Stimulated activated CD8-positive, alpha-beta memory T cell treated with anti-CD3 and anti-CD28 coated beads, Interleukin-4, amount 100 ng/mL, for 48 hours (primary cell): ENCODE measurements around the gene CD4.
A peak's percentile ranks its signal among the peaks of the same experiment; 100 is the strongest.

Experiments
- DNase-seq: peaks from one replicate; pipeline ENCODE4 v3.0.0-alpha.2; 2020

Gene CD4

DNA sequence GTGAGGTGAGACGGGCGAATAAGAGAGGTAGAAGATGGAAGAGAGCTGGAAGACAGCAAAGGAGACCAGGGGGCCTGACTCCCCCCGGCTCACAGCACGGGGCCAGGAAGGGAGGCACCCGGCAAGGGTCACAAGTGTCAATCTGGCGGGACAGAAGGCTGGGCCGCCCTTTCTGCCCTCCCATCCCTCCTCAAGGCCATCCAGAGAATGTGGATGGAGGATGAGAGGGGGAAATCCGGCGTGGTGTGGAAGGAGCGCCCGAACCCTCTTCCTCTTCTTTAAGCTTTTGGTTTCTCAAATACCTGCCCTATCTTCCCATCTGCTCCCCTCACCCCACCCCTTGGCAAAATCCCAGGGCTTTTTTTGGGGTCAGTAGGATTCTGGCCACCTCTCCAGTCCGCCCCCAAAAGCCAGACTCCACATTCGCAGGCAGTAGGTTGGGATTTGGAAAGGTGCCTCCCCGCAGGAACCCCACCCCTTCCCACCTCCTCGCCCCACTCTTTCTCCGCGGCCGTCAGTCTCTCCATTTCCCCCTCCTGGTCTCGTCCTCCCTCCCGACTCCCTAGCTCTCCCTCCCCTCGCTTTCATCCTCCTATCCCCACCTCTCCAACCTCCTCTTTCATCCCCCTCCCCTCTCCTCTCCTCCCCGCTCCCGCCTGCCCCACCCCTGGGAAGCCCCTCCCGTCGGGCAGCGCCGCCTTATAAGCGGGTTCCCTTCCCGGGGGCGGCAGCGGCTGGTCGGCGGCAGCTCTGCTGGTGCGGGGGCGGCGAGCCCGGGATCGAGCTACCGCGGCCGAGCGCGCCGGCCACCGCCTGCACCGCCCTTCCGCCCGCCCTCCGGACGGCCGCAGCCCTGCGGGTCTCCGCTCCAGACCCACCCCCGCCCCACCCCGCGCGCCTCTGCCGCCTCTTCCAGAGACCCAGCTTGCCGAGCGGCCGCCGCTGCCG lies 23.4 kb upstream of the CD4 start, which contains the start of gene PTMS:
Gene PTMS, plus strand, starts transcription at position 730 of the 948 bp plus-strand sequence. CDS start 343 bp downstream, outside the sequence.
- peak; percentile 72 for DNase-seq

DNA sequence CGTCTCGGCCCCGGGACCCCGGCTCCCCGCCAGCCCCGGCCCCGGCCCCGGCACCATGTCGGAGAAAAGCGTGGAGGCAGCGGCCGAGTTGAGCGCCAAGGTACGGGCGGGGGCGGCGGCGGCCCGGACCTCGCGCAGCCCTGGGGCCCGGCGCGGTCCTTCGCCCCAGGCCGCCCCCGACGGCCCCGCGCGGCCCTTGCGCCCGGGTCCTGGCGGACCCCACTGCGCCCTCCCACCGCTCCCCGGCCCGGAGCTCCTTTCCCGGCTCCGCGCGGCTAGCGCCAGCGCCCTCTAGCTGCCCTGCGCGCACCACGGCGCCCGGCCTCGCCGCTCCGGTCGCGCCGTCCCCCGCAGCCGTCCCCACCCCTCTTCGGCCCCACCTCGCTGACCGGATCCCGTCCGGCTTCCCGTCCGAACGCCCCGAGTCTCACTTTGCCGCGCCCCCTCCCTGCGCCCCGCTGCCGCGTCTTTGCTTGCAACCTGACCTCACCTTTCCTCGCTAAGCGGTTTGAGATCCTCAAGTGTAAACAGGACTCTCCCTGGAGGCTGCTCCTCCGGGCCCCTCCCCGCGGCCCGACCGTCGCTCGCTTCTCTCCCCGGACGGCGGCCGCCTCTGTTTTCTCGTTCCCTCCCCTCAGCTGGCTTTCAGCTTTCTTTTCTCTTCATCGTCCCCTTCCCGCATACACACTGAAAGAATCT lies 22.5 kb upstream of the CD4 start:
- peak; percentile 75 for DNase-seq

DNA sequence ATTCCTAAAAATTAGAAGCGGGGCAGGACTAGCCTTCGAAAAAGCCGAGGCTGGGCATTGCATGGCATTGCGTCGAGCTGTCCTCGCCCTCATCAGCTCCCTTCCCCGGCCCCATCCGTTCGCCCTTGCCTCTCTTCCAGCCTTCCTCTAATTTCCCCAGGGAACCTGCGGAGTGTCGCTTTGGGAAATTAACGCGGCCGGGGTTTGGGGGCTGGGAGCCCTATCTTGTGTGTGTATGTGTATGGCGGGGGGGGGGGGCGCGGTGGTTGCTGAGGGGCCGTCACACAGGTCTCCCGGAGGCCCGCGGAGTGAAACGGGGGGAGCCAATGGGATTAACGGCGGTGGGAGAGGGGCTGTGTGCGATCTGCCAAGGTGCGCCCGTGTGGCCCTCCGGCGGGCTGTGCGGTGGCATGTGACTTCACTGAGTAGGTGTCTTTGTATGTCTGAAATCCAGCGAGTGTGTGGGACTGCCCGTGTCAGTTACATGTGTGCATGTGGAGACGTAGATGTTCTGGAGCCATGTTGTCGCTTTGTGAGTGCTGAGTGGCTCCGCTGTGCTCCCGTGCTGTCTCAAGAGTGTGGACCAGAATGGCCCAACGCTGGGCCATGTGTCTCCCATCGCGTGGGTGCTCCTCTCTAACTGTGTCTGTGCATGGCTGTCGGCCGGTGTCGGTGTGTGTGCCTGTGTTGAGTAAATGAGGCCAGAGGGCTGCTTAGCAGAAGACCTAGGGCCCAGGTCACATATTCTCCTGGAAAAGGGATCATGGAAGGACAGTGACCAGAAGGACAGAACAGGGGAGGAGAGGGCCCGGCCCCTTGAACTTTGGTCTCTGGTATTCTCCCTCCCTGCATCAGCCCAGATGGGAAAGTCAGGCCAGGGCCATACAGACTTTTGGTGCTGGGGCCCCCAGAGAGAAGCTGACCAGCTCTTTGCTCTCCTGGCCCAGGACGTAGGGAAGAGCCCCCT lies 21.7 kb upstream of the CD4 start:
- no peak for DNase-seq

DNA sequence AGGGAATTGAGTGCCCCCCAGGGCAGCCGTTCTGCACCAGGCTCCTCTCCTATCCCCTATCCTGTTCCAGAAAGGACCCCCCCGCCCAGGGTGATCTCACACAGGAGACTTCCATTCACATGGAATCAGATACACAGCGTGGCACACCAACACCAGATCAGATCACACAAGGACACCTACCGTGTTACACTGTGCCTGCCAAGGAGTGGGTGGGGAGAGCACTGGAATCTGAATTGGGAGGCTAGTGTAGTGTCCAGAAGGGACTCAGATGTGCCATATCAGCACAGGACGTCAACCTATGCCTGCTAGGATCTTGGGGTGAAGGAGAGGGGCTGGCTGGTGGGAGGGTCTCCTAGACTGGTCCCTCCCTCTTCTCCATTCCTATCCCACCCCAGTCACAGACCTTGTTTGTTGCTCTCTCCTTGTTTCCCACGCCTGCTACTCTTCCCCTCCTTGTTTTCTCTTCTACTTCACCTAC lies 20.9 kb upstream of the CD4 start:
- DNase-seq, result no peak

DNA sequence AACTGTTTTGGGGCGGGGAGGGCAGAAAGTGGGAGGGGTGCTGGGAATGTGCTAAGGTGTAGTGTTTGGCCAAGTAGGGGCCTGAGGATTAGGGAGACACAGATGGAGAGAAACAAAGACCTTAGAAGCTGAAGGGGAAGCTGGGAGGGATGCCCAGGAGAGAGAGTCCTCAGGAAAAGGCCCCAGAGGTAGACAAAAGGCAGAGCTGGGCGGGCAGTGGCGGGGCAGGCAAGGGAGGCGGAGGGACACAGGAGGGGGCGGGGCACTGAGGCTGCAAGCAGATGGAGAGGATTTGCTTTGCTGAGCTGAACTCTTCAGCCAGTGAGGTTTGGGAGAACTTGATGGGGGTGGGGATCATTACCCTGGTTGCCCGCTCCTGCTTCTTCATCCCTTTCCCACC lies 20.3 kb upstream of the CD4 start:
- DNase-seq, result no peak

DNA sequence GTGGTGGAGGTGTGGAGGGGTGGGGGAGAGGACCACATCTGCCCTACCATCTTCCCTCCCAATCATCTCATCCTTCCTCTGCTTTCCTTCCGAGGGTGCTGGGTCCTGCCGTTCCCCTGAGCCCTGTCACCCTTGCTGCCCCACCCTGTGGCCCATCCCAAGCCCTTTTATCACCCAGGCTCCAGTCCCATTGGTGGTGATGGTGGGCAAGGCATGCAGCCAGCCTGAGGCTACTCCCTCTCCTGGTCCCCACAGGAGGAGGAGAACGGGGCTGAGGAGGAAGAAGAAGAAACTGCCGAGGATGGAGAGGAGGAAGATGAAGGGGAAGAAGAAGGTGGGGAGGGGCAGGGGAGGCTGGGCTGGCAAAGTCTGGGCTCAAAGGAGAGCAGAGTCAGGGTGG lies 19.7 kb upstream of the CD4 start:
- DNase-seq, result no peak

DNA sequence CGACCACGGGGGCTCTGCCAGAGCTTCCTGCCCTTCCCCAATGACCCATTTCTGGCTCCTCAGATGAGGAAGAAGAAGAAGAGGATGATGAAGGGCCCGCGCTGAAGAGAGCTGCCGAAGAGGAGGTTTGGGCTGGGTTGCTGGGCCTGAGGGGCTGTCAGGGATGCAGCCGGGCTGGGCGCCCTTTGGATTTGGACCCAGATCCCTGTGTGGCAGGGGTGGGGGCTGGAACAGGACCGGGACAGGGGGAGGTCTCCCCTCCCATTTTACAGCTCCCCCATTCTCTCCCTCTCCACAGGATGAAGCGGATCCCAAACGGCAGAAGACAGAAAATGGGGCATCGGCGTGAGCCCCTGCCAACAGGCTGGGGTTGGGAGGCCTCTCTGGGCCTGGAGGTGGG lies 19.2 kb upstream of the CD4 start:
- DNase-seq, result no peak

DNA sequence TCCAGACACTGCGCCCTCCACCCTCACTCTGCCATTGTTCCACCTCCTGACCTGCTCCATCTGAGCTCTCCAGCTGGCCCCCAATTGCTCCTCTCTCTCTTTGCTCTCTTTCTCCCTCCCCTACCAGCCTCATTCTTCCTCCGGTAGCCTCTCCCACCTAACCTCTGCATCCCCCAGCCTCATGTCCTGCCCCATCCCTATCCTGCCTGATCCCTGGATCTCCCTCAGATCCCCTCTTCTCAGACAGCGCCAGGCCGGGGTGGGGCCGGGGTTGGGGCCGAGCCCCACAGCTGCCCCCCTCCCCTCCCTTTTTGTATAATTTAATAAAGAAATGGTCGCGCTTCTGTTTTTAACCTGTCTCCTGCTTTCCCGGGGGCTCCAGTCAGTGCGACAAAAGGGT lies 18.7 kb upstream of the CD4 start:
- DNase-seq, result no peak

DNA sequence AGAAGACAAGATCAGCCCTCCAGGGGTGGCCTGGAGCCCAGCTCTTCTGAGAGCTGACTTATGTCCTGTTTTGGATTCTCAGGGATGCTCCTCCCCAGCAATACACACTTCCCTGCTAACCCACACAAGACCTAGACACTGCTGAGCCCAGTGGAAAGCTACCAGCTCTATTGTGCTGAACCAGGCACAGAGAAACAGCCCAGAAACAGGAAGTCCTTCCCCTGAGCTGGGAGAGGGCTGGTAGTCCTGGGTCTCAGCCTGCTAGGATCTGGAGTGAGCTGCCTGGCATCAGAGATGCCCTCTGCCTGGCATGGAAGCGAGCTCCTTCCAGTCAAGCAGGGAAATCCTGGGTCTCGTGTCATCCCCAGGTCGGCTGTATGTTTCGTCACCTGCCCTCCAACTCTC lies 18.2 kb upstream of the CD4 start:
- no peak for DNase-seq

DNA sequence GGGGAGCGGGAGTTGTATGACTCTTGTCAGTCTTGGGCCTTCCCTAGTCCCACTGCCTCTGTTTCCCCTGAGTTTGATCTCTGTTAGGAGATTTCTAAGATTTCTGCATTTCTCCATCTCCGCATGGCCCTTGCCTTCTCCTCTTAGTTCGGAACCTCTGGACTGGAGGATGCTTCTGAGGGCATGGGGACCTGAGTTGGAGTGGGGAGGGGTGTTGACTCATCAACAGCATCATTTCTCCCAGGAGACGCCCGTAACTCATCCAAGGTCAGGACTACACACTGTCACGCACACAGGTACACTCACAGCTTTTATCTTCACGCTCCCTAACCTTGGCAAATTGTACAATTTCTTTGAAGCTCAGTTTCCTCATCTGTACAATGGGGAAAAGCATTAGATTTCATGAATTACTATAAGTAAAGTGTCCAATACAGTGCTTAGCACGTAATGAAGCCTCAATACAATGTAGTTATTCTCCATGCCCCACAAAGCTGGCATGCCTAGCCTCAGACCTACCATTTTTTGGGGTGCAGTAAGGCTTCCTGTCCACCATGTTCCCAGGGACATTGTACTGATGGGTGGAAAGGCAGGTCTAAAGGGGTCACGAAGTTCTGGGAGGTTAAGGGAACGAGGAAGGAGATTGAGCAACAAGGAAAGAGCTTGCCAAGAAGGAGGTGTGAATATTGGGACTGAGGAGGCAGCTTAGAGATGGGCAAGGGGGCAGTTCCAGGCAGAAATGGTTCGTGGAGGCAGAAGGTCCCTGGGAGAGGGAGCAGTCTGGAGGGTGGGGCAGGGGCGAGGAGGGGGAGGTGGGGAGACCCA lies 17.6 kb upstream of the CD4 start:
- no peak for DNase-seq

DNA sequence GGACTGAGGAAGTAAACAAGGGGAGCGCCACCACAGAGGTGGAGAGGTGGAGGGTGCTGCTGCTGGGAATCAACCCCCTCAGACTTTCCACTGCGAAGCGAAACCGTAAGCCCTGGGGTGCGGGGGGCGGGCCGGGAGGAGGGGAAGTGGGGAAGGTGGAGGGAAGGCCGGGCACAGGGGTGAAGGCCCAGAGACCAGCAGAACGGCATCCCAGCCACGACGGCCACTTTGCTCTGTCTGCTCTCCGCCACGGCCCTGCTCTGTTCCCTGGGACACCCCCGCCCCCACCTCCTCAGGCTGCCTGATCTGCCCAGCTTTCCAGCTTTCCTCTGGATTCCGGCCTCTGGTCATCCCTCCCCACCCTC lies 17.0 kb upstream of the CD4 start, which contains the start of gene LAG3:
Gene LAG3, plus strand, starts transcription at position 190 of the 365 bp plus-strand sequence. CDS start 333 bp downstream, outside the sequence.
- DNase-seq, result peak; percentile 86

DNA sequence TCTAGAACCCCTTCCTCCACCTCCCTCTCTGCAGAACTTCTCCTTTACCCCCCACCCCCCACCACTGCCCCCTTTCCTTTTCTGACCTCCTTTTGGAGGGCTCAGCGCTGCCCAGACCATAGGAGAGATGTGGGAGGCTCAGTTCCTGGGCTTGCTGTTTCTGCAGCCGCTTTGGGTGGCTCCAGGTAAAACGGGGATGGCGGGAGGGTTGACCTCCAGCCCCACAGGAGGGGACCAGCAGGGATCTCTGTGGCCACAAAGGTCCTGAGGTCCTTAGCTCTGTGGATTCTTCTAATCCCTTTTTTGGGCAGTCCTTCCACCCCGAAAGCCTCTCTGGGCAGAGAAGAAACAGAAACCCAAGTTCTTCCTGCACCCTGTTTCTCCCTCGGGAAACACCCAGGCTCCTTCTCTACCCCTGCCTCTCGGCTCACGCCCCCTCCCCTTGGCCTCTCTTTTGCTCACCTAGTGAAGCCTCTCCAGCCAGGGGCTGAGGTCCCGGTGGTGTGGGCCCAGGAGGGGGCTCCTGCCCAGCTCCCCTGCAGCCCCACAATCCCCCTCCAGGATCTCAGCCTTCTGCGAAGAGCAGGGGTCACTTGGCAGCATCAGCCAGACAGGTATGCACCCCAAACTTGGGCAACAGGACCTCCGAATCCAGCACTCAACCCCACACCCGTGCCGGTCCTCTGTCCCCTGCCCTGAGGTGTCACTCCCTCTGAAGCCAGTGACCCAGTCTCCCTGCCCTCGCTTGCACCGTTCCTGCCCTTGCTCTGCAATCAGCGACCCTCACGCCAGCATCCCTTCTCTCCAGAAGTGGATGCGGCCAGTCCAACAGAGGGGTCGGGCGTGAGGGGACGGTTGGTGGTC lies 16.4 kb upstream of the CD4 start:
- DNase-seq, result no peak

DNA sequence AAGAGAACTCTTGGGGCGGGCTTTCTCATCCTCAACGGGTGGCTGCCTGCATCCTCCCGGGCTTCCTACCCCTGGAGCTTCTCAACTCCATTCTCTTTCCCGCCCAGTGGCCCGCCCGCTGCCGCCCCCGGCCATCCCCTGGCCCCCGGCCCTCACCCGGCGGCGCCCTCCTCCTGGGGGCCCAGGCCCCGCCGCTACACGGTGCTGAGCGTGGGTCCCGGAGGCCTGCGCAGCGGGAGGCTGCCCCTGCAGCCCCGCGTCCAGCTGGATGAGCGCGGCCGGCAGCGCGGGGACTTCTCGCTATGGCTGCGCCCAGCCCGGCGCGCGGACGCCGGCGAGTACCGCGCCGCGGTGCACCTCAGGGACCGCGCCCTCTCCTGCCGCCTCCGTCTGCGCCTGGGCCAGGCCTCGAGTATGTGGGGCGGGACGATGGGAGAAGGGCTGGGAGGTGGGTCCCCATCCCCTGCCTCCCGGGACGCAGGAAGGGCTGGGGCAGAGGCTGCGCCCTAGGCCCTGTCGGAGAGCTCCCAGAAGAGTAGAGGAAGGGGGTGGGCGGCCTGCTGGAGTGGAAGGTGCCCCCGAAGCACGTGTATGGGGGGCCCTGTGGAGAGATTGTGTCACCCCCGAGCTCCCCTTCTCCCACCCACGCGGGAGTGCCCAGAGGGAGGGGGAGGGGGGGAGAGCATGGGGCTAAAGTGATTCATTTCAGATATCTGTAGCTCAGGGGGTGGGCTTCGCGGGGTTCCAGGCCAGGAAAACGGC lies 15.6 kb upstream of the CD4 start:
- peak; percentile 88 for DNase-seq

DNA sequence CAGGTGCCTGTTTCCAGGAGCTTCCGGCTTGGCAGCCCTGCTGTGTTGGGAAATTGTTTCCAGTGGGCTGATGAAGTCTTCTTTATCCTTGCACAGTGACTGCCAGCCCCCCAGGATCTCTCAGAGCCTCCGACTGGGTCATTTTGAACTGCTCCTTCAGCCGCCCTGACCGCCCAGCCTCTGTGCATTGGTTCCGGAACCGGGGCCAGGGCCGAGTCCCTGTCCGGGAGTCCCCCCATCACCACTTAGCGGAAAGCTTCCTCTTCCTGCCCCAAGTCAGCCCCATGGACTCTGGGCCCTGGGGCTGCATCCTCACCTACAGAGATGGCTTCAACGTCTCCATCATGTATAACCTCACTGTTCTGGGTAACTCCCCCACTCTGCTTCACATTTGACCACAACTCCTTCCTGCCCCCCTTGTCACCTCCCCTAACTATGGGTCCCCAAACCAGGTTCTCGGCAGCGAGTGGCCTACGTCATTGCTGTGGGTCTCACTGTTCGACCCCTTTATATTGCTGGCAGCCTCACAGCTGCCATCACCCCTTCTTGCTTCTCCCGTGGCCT lies 14.7 kb upstream of the CD4 start:
- DNase-seq, result peak; percentile 74

DNA sequence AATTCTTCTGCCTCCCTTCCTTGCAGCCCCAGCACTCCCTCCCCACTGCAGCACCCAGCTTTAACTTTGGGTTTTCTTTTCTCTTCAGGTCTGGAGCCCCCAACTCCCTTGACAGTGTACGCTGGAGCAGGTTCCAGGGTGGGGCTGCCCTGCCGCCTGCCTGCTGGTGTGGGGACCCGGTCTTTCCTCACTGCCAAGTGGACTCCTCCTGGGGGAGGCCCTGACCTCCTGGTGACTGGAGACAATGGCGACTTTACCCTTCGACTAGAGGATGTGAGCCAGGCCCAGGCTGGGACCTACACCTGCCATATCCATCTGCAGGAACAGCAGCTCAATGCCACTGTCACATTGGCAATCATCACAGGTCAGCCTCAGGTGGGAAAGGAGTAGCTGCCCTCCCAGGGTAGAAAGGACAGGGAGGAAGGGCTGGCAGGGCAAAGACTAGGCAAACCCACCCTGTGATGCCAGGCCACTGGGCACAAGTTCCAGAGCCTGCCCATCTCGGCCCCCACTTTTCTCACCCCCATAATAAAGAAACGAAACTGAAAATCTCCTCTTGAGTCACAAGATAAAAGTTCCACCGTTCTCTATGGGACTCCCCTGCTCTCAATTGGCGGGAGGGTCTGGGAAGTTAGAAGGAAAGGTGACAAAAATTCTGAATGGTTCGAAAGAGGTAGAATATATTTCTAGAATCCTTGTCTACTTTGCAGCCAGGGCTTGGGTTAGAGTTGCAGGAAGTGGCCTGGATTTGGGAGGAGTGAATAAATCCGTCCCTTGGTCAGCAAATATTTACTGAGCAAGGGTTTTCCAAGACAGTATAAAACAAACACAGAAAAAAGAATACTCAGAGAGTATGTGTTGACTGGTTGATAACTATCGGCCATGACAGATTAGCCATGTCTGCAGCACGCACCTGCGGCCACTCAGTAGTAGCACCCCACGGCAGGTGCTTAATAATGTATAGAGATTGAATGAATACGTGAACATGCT lies 13.8 kb upstream of the CD4 start:
- no peak for DNase-seq

DNA sequence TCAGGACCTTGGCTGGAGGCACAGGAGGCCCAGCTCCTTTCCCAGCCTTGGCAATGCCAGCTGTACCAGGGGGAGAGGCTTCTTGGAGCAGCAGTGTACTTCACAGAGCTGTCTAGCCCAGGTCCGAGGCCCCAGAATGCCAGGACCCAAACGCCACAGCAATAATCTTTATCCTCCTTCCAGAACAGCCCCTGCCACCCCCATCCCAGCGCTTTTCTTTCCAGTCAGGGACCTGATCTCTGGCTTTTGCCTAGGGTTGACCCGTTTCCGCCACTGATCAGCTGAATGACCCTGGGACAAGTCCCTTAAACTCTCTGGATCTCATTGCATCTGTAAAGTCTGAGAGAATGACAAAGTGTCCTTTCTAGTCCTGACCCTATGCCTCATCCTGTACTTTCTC lies 11.9 kb upstream of the CD4 start:
- no peak for DNase-seq

DNA sequence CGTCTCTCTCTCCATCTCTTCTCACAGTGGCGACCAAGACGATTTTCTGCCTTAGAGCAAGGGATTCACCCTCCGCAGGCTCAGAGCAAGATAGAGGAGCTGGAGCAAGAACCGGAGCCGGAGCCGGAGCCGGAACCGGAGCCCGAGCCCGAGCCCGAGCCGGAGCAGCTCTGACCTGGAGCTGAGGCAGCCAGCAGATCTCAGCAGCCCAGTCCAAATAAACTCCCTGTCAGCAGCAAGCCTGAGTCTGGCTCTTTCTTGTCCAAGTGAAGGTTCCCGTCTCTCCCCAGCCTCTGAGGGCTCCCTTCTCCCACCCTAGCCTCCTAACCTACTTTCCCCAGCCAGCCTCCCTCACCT lies 11.1 kb upstream of the CD4 start:
- DNase-seq, result no peak
